ENCODE measurements around the gene CELSR2. TPM values are rescaled to one million over a fixed set of nuclear protein-coding genes. Genes with fewer than 3 reads are reported as not detected.

CELSR2 gene
- total and polyA plus RNA-seq, 9 donors = 1.2 to 8.6 (median 4.2) TPM

DNA sequence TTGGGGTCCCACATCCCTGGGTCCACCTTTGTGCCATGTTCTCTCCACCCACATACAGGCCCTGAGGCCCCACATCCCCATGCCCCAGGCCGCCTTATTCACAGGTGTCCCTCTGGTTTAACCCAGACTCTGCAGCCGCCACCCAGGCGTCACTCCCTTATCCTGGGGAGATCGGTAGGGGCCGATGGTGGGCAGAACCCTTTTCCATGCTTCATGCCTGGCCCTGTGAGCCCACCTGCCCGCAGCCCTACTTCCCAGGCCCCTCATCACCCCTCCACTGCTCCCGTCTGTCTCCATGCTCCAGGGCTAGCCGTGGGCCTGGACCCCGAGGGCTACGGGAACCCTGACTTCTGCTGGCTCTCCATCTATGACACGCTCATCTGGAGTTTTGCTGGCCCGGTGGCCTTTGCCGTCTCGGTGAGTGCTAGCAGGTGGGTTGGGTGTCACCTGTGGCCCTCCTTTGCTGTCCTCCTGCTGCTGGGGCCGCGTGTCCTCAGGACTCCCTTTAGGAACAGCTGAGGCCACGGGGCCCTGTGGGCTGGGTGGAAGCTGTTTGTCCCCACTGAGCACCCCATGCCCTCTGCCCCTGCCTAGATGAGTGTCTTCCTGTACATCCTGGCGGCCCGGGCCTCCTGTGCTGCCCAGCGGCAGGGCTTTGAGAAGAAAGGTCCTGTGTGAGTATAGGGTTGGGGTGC is 21.4 kb downstream of the CELSR2 start:
- Histone ChIP-seq H3K27me3 (ENCODE audit: control insufficient read depth, insufficient read depth, low read length) (no peaks in the 10 kb centered on the region), H3K9me3 (replicated peaks; ENCODE audit: control insufficient read depth, low read depth, low read length) (no peaks in the 10 kb centered on the region), H3K36me3 (ENCODE audit: control insufficient read depth, insufficient read depth, low read length) (peaks cover 12% of the 10 kb centered on the region), H3K4me1 (ENCODE audit: control insufficient read depth, insufficient read depth, low read length) (peaks cover 14% of the 10 kb centered on the region), H3K27ac (ENCODE audit: low read length) (no peak overlapping the region), H3K4me3 (ENCODE audit: low read length) (no peak overlapping the region)
- WGBS (ENCODE audit: insufficient coverage) = 93% methylated on average over 15 of the region's 20 CpGs
- DNase-seq = no peak

DNA sequence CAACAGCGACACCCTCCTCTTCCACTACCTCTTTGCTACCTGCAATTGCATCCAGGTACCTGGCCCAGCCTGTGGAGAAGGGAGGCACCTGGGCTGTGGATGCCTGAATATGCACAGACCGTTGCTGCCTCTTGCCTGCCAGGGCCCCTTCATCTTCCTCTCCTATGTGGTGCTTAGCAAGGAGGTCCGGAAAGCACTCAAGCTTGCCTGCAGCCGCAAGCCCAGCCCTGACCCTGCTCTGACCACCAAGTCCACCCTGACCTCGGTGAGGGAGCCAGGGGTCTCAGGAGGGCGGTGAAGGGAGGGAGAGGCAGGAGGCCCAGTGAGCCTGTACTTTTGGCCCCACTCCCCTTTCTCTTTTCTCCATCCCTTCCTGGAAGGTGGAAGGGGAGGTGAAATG is 22.1 kb downstream of the CELSR2 start:
- H3K4me3 ChIP-seq (ENCODE audit: low read length) = no peak overlapping the region
- no peaks in the 10 kb centered on the region for H3K9me3 ChIP-seq (replicated peaks; ENCODE audit: control insufficient read depth, low read depth, low read length)
- no peaks in the 10 kb centered on the region for H3K27me3 ChIP-seq (ENCODE audit: control insufficient read depth, insufficient read depth, low read length)
- DNase-seq = no peak
- H3K4me1 ChIP-seq (ENCODE audit: control insufficient read depth, insufficient read depth, low read length) = peaks cover 14% of the 10 kb centered on the region
- no peak overlapping the region for H3K27ac ChIP-seq (ENCODE audit: low read length)
- 90% methylated on average over 2 of the region's 6 CpGs for WGBS (ENCODE audit: insufficient coverage)
- H3K36me3 ChIP-seq (ENCODE audit: control insufficient read depth, insufficient read depth, low read length) = peaks cover 12% of the 10 kb centered on the region

DNA sequence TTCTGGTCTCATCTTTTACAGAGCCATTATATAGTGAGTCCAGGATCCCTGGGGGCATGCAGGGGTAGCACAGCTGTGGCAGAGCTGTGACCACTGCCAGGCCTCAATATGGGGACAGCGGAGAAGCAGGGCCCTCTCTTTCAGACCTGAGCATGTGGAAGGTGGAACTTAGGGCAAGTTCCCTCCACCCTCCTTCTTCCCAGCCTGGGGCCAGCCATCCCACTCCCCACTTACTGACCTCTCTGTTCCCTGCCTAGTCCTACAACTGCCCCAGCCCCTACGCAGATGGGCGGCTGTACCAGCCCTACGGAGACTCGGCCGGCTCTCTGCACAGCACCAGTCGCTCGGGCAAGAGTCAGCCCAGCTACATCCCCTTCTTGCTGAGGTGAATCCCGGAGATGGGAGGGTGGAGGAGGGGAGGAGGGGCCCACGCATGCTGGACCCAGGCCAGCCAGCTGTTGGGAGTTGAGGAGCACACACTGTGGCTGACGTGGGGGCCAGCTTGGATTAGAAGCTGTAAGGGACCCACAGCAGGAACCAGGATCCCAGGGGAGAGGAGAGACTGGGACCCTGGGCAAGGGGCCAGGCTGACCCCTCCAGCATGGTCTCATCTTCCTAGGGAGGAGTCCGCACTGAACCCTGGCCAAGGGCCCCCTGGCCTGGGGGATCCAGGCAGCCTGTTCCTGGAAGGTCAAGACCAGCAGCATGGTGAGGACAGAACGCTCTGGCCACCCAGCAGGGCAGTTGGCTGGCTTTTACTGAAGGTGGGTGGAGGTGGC is 22.9 kb downstream of the CELSR2 start:
- Histone ChIP-seq H3K27ac (ENCODE audit: low read length) (no peak overlapping the region), H3K36me3 (ENCODE audit: control insufficient read depth, insufficient read depth, low read length) (peaks cover 12% of the 10 kb centered on the region), H3K27me3 (ENCODE audit: control insufficient read depth, insufficient read depth, low read length) (no peaks in the 10 kb centered on the region), H3K4me1 (ENCODE audit: control insufficient read depth, insufficient read depth, low read length) (peaks cover 14% of the 10 kb centered on the region), H3K4me3 (ENCODE audit: low read length) (no peak overlapping the region), H3K9me3 (replicated peaks; ENCODE audit: control insufficient read depth, low read depth, low read length) (no peaks in the 10 kb centered on the region)
- peak; percentile 57 for DNase-seq
- 52% methylated on average over 11 of the region's 13 CpGs for WGBS (ENCODE audit: insufficient coverage)

DNA sequence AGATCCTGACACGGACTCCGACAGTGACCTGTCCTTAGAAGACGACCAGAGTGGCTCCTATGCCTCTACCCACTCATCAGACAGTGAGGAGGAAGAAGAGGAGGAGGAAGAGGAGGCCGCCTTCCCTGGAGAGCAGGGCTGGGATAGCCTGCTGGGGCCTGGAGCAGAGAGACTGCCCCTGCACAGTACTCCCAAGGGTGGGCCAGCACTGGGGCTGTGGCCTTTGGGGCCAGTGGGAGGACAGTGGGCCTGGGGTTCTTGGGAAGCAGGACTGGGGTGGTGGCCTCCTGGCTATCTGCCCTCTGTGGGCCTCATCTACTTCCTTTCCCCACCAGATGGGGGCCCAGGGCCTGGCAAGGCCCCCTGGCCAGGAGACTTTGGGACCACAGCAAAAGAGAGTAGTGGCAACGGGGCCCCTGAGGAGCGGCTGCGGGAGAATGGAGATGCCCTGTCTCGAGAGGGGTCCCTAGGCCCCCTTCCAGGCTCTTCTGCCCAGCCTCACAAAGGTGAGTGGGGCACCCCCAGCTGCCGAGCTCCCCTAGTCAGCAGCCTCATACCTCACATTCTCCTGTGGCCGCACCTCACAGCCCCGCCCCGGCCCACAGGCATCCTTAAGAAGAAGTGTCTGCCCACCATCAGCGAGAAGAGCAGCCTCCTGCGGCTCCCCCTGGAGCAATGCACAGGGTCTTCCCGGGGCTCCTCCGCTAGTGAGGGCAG is 23.6 kb downstream of the CELSR2 start:
- no peak for DNase-seq
- WGBS (ENCODE audit: insufficient coverage) = 80% methylated on average over 11 of the region's 16 CpGs
- Histone ChIP-seq H3K4me3 (ENCODE audit: low read length) (no peak overlapping the region), H3K27me3 (ENCODE audit: control insufficient read depth, insufficient read depth, low read length) (no peaks in the 10 kb centered on the region), H3K4me1 (ENCODE audit: control insufficient read depth, insufficient read depth, low read length) (peaks cover 18% of the 10 kb centered on the region), H3K9me3 (replicated peaks; ENCODE audit: control insufficient read depth, low read depth, low read length) (no peaks in the 10 kb centered on the region), H3K27ac (ENCODE audit: low read length) (no peak overlapping the region), H3K36me3 (ENCODE audit: control insufficient read depth, insufficient read depth, low read length) (peaks cover 12% of the 10 kb centered on the region)

DNA sequence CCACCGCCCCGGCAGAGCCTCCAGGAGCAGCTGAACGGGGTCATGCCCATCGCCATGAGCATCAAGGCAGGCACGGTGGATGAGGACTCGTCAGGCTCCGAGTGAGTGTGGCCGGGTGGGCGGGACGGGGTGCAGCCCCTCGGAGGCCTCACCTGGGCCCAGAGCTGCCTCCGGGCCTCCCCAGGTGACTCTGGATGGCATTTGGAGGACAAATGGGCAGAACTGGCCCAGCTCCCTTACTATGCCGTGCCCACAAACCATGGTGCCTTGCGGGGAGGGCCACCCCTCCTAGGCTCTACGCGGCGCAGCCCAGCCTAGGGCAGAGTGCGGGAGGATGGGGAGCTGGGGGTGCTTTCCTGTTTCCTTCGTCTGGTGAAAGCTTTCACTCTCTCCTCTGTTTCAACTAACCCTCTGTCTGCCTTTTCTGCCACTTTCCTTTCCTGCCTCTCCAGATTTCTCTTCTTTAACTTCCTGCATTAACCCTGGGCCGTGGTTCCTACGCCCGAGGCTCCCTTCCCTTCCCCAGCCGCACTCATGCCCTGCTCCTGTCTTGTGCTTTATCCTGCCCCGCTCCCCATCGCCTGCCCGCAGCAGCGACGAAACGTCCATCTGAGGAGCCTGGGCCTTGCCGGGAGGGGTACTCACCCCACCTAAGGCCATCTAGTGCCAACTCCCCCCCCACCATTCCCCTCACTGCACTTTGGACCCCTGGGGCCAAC is 24.4 kb downstream of the CELSR2 start:
- Histone ChIP-seq H3K4me3 (ENCODE audit: low read length) (no peak overlapping the region), H3K36me3 (ENCODE audit: control insufficient read depth, insufficient read depth, low read length) (peaks cover 9% of the 10 kb centered on the region), H3K4me1 (ENCODE audit: control insufficient read depth, insufficient read depth, low read length) (peaks cover 18% of the 10 kb centered on the region), H3K27me3 (ENCODE audit: control insufficient read depth, insufficient read depth, low read length) (no peaks in the 10 kb centered on the region), H3K9me3 (replicated peaks; ENCODE audit: control insufficient read depth, low read depth, low read length) (no peaks in the 10 kb centered on the region), H3K27ac (ENCODE audit: low read length) (no peak overlapping the region)
- 67% methylated on average over 26 of the region's 30 CpGs for WGBS (ENCODE audit: insufficient coverage)
- no peak for DNase-seq

DNA sequence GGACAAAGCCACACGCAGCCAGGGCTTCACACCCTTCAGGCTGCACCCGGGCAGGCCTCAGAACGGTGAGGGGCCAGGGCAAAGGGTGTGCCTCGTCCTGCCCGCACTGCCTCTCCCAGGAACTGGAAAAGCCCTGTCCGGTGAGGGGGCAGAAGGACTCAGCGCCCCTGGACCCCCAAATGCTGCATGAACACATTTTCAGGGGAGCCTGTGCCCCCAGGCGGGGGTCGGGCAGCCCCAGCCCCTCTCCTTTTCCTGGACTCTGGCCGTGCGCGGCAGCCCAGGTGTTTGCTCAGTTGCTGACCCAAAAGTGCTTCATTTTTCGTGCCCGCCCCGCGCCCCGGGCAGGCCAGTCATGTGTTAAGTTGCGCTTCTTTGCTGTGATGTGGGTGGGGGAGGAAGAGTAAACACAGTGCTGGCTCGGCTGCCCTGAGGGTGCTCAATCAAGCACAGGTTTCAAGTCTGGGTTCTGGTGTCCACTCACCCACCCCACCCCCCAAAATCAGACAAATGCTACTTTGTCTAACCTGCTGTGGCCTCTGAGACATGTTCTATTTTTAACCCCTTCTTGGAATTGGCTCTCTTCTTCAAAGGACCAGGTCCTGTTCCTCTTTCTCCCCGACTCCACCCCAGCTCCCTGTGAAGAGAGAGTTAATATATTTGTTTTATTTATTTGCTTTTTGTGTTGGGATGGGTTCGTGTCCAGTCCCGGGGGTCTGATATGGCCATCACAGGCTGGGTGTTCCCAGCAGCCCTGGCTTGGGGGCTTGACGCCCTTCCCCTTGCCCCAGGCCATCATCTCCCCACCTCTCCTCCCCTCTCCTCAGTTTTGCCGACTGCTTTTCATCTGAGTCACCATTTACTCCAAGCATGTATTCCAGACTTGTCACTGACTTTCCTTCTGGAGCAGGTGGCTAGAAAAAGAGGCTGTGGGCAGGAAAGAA is 25.5 kb downstream of the CELSR2 start:
- WGBS (ENCODE audit: insufficient coverage) = 48% methylated on average over 10 of the region's 24 CpGs
- Histone ChIP-seq H3K4me1 (ENCODE audit: control insufficient read depth, insufficient read depth, low read length) (peaks cover 18% of the 10 kb centered on the region), H3K27ac (ENCODE audit: low read length) (no peak overlapping the region), H3K4me3 (ENCODE audit: low read length) (no peak overlapping the region), H3K36me3 (ENCODE audit: control insufficient read depth, insufficient read depth, low read length) (peaks cover 14% of the 10 kb centered on the region), H3K9me3 (replicated peaks; ENCODE audit: control insufficient read depth, low read depth, low read length) (no peaks in the 10 kb centered on the region), H3K27me3 (ENCODE audit: control insufficient read depth, insufficient read depth, low read length) (no peaks in the 10 kb centered on the region)
- DNase-seq = no peak

DNA sequence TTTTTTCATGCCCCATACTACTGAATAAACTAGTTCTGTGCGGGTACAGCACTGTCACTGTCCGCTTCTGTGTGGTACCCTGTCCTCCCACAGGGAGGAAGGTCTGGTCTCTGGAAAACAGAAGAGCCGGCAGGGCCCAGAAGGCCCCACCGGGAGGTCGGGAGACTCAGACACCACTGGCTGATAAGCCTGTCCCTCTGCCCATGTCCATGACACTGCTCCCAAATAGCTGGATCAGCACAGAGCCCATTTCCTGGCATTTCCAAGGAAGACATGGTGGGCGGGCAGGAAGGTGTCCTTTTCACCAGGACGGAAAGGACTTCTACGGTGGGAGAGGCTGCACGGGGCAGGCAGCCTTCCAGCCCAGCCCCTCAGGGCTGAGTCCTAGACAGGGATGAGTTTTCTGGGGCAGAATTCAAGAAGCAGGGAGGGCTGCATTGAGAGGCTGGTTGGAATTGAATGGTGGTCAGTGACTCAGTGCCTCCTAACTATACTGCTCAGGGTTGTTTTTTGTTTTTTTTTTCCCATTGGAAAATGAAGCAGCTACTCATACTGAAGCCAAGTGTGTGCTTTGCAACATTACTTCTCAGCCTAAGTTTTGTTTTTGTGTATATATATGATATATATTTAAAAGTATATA is 26.5 kb downstream of the CELSR2 start:
- 39% methylated on average over 8 of the region's 9 CpGs for WGBS (ENCODE audit: insufficient coverage)
- Histone ChIP-seq H3K9me3 (replicated peaks; ENCODE audit: control insufficient read depth, low read depth, low read length) (no peaks in the 10 kb centered on the region), H3K4me1 (ENCODE audit: control insufficient read depth, insufficient read depth, low read length) (peaks cover 18% of the 10 kb centered on the region), H3K27me3 (ENCODE audit: control insufficient read depth, insufficient read depth, low read length) (no peaks in the 10 kb centered on the region), H3K36me3 (ENCODE audit: control insufficient read depth, insufficient read depth, low read length) (peaks cover 19% of the 10 kb centered on the region), H3K27ac (ENCODE audit: low read length) (no peak overlapping the region), H3K4me3 (ENCODE audit: low read length) (no peak overlapping the region)
- no peak for DNase-seq

DNA sequence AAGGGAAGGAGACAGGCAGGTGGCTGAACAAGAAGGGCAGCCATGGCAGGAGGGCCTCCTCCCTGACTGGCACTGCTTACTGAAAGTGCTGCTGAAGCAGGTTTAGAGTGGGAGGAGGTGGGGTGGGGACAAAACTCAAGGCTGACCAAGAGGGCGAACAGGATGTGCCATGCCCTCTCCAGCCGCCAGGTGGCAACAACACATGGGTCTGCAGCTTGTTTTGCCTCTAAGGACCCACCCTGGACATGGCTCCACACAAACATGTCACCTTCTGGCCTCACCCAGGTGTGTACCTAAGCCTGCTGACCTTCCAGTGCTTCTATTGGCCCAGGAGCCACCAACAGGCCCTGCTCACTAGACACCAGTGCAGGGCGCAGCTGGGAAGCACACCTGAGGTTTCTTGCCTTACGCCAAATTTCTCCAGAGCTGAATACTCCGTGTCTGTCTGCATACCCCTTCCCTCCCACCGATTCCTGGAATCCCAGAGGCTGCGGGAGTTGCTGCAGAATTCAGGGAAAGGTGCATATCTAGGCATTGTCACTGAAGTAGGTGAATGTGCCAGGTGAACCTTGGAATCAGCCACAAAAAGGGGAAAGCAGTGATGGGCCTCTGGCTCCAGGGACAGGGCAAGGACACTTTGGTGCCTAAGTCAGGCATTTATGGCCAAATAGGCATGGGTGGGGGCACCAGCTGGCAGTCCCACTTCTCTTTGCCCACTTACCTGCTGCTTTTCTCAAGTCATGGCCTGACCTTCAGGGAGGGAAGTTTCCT is 28.3 kb downstream of the CELSR2 start:
- DNase-seq = peak; percentile 74
- WGBS (ENCODE audit: insufficient coverage) = 68% methylated on average over 7 of the region's 7 CpGs
- Histone ChIP-seq H3K27ac (ENCODE audit: low read length) (no peak overlapping the region), H3K4me3 (ENCODE audit: low read length) (no peak overlapping the region), H3K4me1 (ENCODE audit: control insufficient read depth, insufficient read depth, low read length) (peaks cover 22% of the 10 kb centered on the region), H3K27me3 (ENCODE audit: control insufficient read depth, insufficient read depth, low read length) (no peaks in the 10 kb centered on the region), H3K36me3 (ENCODE audit: control insufficient read depth, insufficient read depth, low read length) (peaks cover 19% of the 10 kb centered on the region), H3K9me3 (replicated peaks; ENCODE audit: control insufficient read depth, low read depth, low read length) (no peaks in the 10 kb centered on the region)
